Breast epithelium (tissue), 4 donors: ENCODE results near the gene SFSWAP. TPM values are rescaled to one million over a fixed set of nuclear protein-coding genes. Genes with fewer than 3 reads are reported as not detected.
A peak's percentile ranks its signal among the peaks of the same experiment; 100 is the strongest.
"Not testable (repeated sequence)": the region's sequence is repeated elsewhere in the genome, so short reads cannot be mapped to it uniquely, and the experiment has no call there.

Experiments used
- DNase-seq, 2 donors: peaks; one replicate each; pipeline ENCODE4 v3.0.0-alpha.2; 2019; ENCODE audit warnings: low spot score in 2 of 2
- H3K27ac ChIP-seq, 2 donors: fragments of 200-600 bp; sonication (generic) in 1 of 2; one replicate each; pipeline ENCODE4 v1.5.1; 2016 to 2019; ENCODE audit warnings: mild to moderate bottlenecking in 1 of 2
- H3K27me3 ChIP-seq, 2 donors: fragments of 200-600 bp; sonication (generic) in 1 of 2; one replicate each; pipeline versions ENCODE4 v1.5.1 to v1.6.0; 2017 to 2019; ENCODE audit warnings: control low read depth in 1 of 2, mild to moderate bottlenecking in 1 of 2
- H3K36me3 ChIP-seq: fragments of 200-600 bp; one replicate; pipeline ENCODE4 v1.5.1; 2019
- H3K4me1 ChIP-seq, 2 donors: fragments of 200-600 bp; sonication (generic); one replicate each; pipeline ENCODE4 v1.5.1; 2016 to 2019; ENCODE audit warnings: control low read depth in 1 of 2
- H3K4me3 ChIP-seq, 3 donors: fragments of 200-600 bp; sonication (generic); 1 replicate in 2 of 3; 2 replicates in 1 of 3; pipeline ENCODE4 v1.5.1; 2016 to 2019; ENCODE audit warnings: mild to moderate bottlenecking in 3 of 3, moderate library complexity in 2 of 3
- H3K9me3 ChIP-seq, 2 donors: fragments of 200-600 bp; sonication (generic) in 1 of 2; one replicate each; pipeline ENCODE4 v1.5.1; 2016 to 2019; ENCODE audit warnings: control low read depth in 1 of 2
- POLR2A ChIP-seq: fragments of 450-650 bp; IDR thresholded peaks from one replicate; pipeline ENCODE4 v1.6.1; 2016; ENCODE audit warnings: antibody characterized with exemption, mild to moderate bottlenecking, moderate library complexity
- POLR2AphosphoS5 ChIP-seq, 3 donors: sonication (generic); formaldehyde crosslinking; IDR thresholded peaks; one replicate each; pipeline ENCODE4 v1.6.1; 2017; ENCODE audit warnings: antibody characterized with exemption in 3 of 3
- intact Hi-C: fragments of 100-400 bp; cut with DNase I; formaldehyde crosslinking; loops from one replicate; pipeline ENCODE4 v1.15.1; 2023; ENCODE audit warnings: low total_unique reads
- total RNA-seq, 3 donors: library from RNA; depleted of rRNA; stranded (reverse); fragments of >200 nt; gene quantifications; one replicate each; pipeline ENCODE4 v1.1.0, GENCODE V29; 2016
- TF ChIP-seq, protein P1 (sequence below), 3 donors: fragments of 450-650 bp; IDR thresholded peaks; one replicate each; pipeline ENCODE4 v1.5.1; 2016 to 2017; ENCODE audit warnings: antibody characterized with exemption in 3 of 3, mild to moderate bottlenecking in 3 of 3, moderate library complexity in 3 of 3

The SFSWAP gene
- total RNA-seq, 3 donors from 2014 or later = 34.9 to 54.7 (median 49.8) TPM

DNA sequence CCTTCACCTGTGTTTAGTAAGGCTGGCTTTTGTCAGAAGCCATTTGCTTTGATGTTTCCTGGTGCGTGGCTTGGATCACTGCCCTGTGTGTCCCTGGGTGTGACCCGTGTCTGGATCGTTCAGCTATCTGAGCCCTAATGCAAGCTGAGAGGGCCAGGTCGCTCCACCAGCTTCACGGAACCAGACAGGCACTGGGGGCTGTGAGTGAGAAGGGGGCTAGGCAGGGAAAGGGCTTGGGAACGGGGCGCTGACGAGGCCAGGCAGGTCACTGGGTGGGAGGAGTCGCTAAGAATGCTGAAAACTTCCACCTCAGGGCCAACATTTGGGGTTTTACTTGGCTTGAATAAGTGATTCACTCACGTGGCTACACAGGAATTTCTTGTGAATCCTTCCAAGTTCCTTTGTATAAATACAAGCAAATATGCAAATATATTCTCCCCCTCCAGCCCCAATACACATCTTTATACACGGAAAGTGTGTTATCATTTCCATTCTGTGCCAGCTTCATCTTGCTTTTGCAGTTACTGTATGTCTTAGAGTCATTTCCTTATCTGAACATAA lies 93.2 kb downstream of the SFSWAP start:
- no peak overlapping the region for H3K27ac ChIP-seq
- H3K4me3 ChIP-seq = no peak overlapping the region
- intact Hi-C loops = no loop called here
- no peaks in the 10 kb centered on the region for H3K4me1 ChIP-seq
- TF ChIP-seq POLR2AphosphoS5 (IDR thresholded peaks at IDR 0.05) (no peak), POLR2A (no peak)
- TF ChIP-seq, protein P1, sequence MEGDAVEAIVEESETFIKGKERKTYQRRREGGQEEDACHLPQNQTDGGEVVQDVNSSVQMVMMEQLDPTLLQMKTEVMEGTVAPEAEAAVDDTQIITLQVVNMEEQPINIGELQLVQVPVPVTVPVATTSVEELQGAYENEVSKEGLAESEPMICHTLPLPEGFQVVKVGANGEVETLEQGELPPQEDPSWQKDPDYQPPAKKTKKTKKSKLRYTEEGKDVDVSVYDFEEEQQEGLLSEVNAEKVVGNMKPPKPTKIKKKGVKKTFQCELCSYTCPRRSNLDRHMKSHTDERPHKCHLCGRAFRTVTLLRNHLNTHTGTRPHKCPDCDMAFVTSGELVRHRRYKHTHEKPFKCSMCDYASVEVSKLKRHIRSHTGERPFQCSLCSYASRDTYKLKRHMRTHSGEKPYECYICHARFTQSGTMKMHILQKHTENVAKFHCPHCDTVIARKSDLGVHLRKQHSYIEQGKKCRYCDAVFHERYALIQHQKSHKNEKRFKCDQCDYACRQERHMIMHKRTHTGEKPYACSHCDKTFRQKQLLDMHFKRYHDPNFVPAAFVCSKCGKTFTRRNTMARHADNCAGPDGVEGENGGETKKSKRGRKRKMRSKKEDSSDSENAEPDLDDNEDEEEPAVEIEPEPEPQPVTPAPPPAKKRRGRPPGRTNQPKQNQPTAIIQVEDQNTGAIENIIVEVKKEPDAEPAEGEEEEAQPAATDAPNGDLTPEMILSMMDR (IDR thresholded peaks at IDR 0.05) = no peak
- H3K9me3 ChIP-seq = no peaks in the 10 kb centered on the region
- DNase-seq = no peak
- peaks cover 3% of the 10 kb centered on the region for H3K36me3 ChIP-seq
- no peaks in the 10 kb centered on the region for H3K27me3 ChIP-seq

DNA sequence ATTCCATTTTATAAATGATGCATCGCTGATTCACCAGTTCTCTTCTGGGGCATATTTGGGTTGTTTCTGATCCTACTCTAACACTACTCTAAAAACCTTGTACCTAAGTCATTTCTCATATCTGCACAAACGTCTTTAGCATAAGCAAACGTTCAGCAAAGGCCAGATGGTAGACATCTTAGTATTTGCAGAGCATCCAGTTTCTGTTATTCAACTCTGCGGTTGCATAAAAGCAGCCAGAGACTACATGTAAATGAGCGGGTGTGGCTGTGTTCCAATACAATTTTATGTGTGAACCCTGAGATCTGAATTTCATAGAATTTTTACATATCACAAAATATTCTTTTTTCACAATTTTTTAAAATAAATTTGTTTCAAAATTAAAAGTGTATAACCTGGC lies 94.5 kb downstream of the SFSWAP start:
- Histone ChIP-seq H3K36me3 (peaks cover 3% of the 10 kb centered on the region), H3K27ac (no peak overlapping the region), H3K27me3 (no peaks in the 10 kb centered on the region), H3K4me1 (no peaks in the 10 kb centered on the region), H3K4me3 (no peak overlapping the region), H3K9me3 (no peaks in the 10 kb centered on the region)
- TF ChIP-seq POLR2AphosphoS5 (IDR thresholded peaks at IDR 0.05) (no peak), POLR2A (no peak)
- TF ChIP-seq, protein P1 (IDR thresholded peaks at IDR 0.05) = no peak
- DNase-seq = no peak
- intact Hi-C loops = no loop called here

DNA sequence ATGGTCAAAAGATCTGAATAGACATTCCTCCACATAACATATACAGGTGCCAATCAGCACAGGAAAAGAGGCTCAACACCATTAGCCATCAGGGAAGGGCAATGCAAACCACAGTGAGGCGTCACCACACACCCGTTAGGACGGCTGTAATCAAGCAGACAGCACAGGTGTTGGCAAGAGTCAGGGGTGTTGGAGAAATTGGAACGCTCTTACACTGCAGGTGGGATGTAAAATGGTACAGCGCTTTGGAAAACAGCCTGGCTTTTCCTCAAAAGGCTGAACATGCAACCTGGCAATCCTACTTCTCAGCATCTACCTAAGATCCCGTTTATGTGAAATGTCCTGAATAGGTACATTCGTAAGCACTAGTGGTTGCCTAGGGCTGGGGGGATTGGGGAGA lies 95.8 kb downstream of the SFSWAP start:
- TF ChIP-seq POLR2A (no peak), POLR2AphosphoS5 (IDR thresholded peaks at IDR 0.05) (no peak)
- TF ChIP-seq, protein P1 (IDR thresholded peaks at IDR 0.05) = no peak
- no peak for DNase-seq
- Histone ChIP-seq H3K27me3 (no peaks in the 10 kb centered on the region), H3K27ac (no peak overlapping the region), H3K4me3 (no peak overlapping the region), H3K9me3 (no peaks in the 10 kb centered on the region), H3K36me3 (peaks cover 3% of the 10 kb centered on the region), H3K4me1 (no peaks in the 10 kb centered on the region)
- intact Hi-C loops = no loop called here

DNA sequence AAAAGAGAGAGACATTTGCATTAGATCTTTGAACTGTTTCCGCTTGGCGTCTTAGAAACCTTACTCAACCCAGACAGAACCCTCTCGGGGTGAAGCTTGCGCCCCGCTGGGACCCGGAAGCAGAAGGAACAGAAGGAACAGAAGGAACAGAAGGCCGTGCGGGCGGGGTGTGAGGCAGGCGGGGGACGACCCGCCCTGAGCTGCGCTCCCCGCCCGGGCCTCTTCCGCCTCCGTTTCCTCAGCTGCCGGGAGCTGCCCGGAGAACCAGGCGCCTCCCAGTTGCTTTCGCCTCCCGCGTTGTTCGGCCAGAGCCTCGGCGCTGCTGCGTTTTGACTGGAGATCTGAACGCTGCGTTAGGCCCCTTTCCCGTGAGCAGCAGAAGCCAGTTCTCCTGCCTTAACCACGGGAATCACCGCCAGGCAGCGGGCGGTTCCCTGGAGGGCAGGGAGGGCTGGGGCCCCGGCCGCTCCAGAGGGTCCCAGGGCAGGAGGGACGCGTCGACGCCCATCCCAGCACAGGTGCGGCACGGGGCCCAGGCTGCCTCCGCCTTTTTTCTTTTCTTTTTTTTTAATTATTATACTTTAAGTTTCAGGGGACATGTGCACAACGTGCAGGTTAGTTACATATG lies 98.0 kb downstream of the SFSWAP start:
- DNase-seq = no peak
- Histone ChIP-seq H3K4me3 (peak overlapping the region in 2 of 3 donors; percentile 9 to 36), H3K4me1 (no peaks in the 10 kb centered on the region), H3K27me3 (no peaks in the 10 kb centered on the region), H3K9me3 (peaks cover 8 to 9% of the 10 kb centered on the region in 2 donors), H3K27ac (no peak overlapping the region), H3K36me3 (no peaks in the 10 kb centered on the region)
- TF ChIP-seq POLR2A (no peak), POLR2AphosphoS5 (IDR thresholded peaks at IDR 0.05) (no peak)
- TF ChIP-seq, protein P1 (IDR thresholded peaks at IDR 0.05) = no peak
- intact Hi-C loops = no loop called here

DNA sequence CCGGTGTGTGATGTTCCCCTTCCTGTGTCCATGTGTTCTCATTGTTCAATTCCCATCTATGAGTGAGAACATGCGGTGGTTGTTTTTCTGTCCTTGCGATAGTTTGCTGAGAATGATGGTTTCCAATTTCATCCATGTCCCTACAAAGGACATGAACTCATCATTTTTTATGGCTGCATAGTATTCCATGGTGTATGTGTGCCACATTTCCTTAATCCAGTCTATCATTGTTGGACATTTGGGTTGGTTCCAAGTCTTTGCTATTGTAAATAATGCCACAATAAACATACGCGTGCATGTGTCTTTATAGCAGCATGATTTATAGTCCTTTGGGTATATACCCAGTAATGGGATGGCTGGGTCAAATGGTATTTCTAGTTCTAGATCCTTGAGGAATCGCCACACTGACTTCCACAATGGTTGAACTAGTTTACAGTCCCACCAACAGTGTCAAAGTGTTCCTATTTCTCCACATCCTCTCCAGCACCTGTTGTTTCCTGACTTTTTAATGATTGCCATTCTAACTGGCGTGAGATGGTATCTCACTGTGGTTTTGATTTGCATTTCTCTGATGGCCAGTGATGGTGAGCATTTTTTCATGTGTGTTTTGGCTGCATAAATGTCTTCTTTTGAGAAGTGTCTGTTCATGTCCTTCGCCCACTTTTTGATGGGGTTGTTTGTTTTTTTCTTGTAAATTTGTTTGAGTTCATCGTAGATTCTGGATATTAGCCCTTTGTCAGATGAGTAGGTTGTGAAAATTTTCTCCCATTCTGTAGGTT lies 98.8 kb downstream of the SFSWAP start:
- H3K4me1 ChIP-seq, H3K27ac ChIP-seq, DNase-seq, H3K4me3 ChIP-seq, H3K9me3 ChIP-seq, H3K27me3 ChIP-seq, H3K36me3 ChIP-seq, intact Hi-C loops: not testable (repeated sequence)
